ENCODE measurements around the gene PLPP4.

Gene PLPP4

DNA sequence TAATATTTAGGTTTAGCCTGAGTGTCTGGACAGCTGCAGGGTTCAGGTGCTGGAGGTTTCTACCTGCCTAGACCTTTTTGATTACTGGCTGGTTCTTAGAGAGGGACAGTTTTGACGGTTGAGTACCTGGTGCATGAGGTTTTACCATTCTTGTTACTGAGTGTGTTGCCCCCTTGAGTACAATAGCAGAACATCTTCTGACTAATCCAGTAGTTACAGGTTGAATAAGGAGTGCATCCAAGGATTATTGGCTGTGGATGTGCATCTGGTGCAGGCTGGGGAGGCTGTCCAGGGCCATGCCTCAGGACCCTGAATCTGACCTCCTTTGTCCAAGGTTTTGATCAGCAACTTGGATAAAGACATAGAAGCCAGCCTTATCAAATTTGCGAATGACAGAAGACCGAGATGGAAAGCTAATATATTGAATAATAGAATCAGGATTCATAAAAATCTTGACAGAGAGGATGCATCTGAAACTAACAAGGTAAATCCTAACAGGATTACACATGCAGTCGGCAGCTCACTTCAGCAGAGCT is 23.1 kb downstream of the PLPP4 start:
- H3K27ac ChIP-seq: peak overlapping the region; percentile 80
- H3K27me3 ChIP-seq (ENCODE audit: insufficient read depth, low read depth, severe bottlenecking): no peaks in the 10 kb centered on the region
- no peak overlapping the region for H3K4me3 ChIP-seq (ENCODE audit: low read depth, low read length)
- no peaks in the 10 kb centered on the region for H3K9me3 ChIP-seq (ENCODE audit: severe bottlenecking)
- no peaks in the 10 kb centered on the region for H3K36me3 ChIP-seq
- TF ChIP-seq, protein P1, sequence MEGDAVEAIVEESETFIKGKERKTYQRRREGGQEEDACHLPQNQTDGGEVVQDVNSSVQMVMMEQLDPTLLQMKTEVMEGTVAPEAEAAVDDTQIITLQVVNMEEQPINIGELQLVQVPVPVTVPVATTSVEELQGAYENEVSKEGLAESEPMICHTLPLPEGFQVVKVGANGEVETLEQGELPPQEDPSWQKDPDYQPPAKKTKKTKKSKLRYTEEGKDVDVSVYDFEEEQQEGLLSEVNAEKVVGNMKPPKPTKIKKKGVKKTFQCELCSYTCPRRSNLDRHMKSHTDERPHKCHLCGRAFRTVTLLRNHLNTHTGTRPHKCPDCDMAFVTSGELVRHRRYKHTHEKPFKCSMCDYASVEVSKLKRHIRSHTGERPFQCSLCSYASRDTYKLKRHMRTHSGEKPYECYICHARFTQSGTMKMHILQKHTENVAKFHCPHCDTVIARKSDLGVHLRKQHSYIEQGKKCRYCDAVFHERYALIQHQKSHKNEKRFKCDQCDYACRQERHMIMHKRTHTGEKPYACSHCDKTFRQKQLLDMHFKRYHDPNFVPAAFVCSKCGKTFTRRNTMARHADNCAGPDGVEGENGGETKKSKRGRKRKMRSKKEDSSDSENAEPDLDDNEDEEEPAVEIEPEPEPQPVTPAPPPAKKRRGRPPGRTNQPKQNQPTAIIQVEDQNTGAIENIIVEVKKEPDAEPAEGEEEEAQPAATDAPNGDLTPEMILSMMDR (IDR thresholded peaks at IDR 0.05; ENCODE audit: low read depth, low read length): peak; percentile 68
- DNase-seq: peak; percentile 70

DNA sequence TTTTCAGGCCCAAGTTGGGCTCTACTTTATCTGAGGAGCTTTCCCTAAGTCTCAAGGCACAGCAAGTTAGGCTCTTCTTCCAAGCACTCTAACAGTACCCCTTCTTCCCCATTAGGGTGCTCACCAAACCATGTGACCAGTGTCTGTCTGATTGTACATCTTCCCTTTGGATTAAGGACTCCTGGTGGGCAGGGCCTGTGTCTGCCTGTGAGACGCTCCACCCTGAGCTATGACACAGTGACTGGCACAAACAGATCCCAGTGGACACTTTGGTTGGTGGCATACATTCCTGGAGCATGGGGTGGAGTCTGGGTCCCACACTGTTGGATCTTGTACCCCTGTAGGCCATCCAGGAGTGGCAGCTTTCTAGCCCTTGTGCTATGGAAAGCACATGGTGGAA is 23.8 kb downstream of the PLPP4 start:
- no peaks in the 10 kb centered on the region for H3K36me3 ChIP-seq
- H3K4me3 ChIP-seq (ENCODE audit: low read depth, low read length): no peak overlapping the region
- H3K9me3 ChIP-seq (ENCODE audit: severe bottlenecking): no peaks in the 10 kb centered on the region
- TF ChIP-seq, protein P1 (IDR thresholded peaks at IDR 0.05; ENCODE audit: low read depth, low read length): no peak
- H3K27me3 ChIP-seq (ENCODE audit: insufficient read depth, low read depth, severe bottlenecking): no peaks in the 10 kb centered on the region
- DNase-seq: peak; percentile 32
- peak overlapping the region; percentile 80 for H3K27ac ChIP-seq

DNA sequence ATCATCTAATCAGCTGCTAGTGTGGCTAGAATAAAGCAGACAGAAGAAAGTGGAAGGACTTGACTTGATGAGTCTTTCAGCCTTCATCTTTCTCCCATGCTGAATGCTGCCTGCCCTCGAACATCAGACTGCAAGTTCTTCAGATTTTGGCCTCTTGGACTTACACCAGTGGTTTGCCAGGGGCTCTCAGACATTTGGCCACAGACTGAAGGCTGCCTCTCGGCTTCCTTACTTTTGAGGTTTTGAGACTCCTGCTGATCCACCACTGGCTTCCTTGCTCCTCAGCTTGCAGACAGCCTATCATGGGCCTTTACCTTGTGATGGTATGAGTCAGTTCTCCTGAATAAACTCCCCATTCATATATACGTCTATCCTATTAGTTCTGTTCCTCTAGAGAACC is 26.0 kb downstream of the PLPP4 start:
- DNase-seq: no peak
- Histone ChIP-seq H3K9me3 (ENCODE audit: severe bottlenecking) (no peaks in the 10 kb centered on the region), H3K27me3 (ENCODE audit: insufficient read depth, low read depth, severe bottlenecking) (no peaks in the 10 kb centered on the region), H3K4me3 (ENCODE audit: low read depth, low read length) (no peak overlapping the region), H3K27ac (no peak overlapping the region), H3K36me3 (no peaks in the 10 kb centered on the region)
- TF ChIP-seq, protein P1 (IDR thresholded peaks at IDR 0.05; ENCODE audit: low read depth, low read length): no peak

DNA sequence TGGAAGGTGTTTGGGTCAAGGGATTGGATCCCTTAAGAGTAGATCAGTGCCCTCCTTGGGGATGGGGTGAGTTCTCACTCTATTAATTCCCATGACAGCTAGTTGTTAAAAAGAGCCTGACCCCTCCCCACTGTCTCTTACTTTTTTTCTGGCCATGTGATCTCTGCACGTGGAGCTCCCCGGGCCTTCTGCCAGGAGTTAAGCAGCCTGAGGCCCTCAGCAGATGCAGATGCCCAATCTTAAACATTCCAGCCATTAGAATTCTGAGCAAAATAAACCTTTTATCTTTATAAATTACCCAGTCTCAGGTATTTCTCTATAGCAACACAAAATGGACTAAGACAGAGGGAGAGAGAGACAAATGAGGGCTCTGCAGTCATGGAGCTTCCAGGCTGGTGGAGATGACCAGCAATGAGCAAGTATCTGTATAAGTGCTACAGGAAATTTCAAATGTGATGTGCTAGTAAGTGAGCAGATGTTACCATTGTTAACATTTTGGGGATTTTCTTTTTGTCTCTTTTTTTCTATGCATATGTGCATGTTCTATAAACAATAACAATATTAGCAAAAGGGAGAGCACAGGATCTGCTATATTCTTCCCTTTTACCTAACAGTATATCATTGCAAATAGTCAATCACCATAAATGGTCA is 26.7 kb downstream of the PLPP4 start:
- no peak for DNase-seq
- Histone ChIP-seq H3K4me3 (ENCODE audit: low read depth, low read length) (no peak overlapping the region), H3K27ac (no peak overlapping the region), H3K27me3 (ENCODE audit: insufficient read depth, low read depth, severe bottlenecking) (no peaks in the 10 kb centered on the region), H3K36me3 (no peaks in the 10 kb centered on the region), H3K9me3 (ENCODE audit: severe bottlenecking) (no peaks in the 10 kb centered on the region)
- TF ChIP-seq, protein P1 (IDR thresholded peaks at IDR 0.05; ENCODE audit: low read depth, low read length): no peak

DNA sequence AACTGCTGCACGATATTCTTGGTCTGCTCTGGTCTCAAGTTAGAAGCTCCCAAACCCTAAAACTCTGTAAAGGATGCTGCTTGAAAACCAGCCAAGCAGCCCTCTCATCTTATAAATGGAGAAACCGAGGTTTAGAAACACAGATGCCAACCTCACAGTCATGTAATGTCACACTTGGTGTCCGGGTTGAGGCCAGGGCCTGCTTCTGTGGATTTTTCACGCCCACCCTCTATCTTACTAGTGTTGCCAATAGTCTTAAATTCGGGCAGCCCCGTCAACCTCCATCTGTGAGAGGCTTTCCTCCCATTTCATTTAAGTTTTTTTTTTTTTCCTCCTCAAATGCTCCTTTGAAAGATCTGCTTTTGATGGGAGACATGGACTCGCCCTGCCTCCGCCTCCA is 28.9 kb downstream of the PLPP4 start:
- Histone ChIP-seq H3K36me3 (no peaks in the 10 kb centered on the region), H3K9me3 (ENCODE audit: severe bottlenecking) (no peaks in the 10 kb centered on the region), H3K27me3 (ENCODE audit: insufficient read depth, low read depth, severe bottlenecking) (no peaks in the 10 kb centered on the region), H3K4me3 (ENCODE audit: low read depth, low read length) (no peak overlapping the region), H3K27ac (no peak overlapping the region)
- DNase-seq: no peak
- TF ChIP-seq, protein P1 (IDR thresholded peaks at IDR 0.05; ENCODE audit: low read depth, low read length): no peak
